Liver (tissue), 9 donors: ENCODE results near the gene PTPN4. TPM values are rescaled to one million over a fixed set of nuclear protein-coding genes. Genes with fewer than 3 reads are reported as not detected.

Source experiments
- DNase-seq: peaks from one replicate; pipeline ENCODE4 v3.0.0-alpha.2; 2017; ENCODE audit warnings: low spot score
- H3K27ac ChIP-seq, 2 donors: one replicate each; pipeline ENCODE4 v1.7.0; 2013; ENCODE audit warnings: inconsistent platforms in 2 of 2, low read length in 2 of 2, control low read depth in 1 of 2, low read depth in 1 of 2, mild to moderate bottlenecking in 1 of 2
- H3K27me3 ChIP-seq, 4 donors: one replicate each; pipeline versions ENCODE4 v1.6.1 to v1.7.0; 2013; ENCODE audit warnings: low read length in 3 of 4, inconsistent platforms in 1 of 4, mild to moderate bottlenecking in 1 of 4, moderate library complexity in 1 of 4; ENCODE audit not compliant: control insufficient read depth in 4 of 4, insufficient read depth in 4 of 4
- H3K36me3 ChIP-seq, 4 donors: one replicate each; pipeline versions ENCODE4 v1.6.1 to v1.7.0; 2013; ENCODE audit warnings: low read length in 3 of 4, mild to moderate bottlenecking in 3 of 4, low read depth in 1 of 4, moderate library complexity in 1 of 4; ENCODE audit not compliant: control insufficient read depth in 4 of 4, insufficient read depth in 3 of 4
- H3K4me1 ChIP-seq, 4 donors: one replicate each; pipeline versions ENCODE4 v1.6.1 to v1.7.0; 2013; ENCODE audit warnings: low read length in 3 of 4, mild to moderate bottlenecking in 3 of 4, moderate library complexity in 1 of 4; ENCODE audit not compliant: control insufficient read depth in 4 of 4, insufficient read depth in 4 of 4
- H3K4me3 ChIP-seq, 3 donors: one replicate each; pipeline versions ENCODE4 v1.6.1 to v1.7.0; 2013; ENCODE audit warnings: low read length in 3 of 3, control low read depth in 1 of 3, low read depth in 1 of 3, mild to moderate bottlenecking in 1 of 3
- H3K9ac ChIP-seq, 2 donors: one replicate each; pipeline ENCODE4 v1.7.0; 2013; ENCODE audit warnings: low read length in 2 of 2, mild to moderate bottlenecking in 2 of 2, moderate library complexity in 2 of 2, control low read depth in 1 of 2, low read depth in 1 of 2
- H3K9me3 ChIP-seq, 4 donors: one replicate each; pipeline versions ENCODE4 v1.6.1 to v1.7.0; 2013; ENCODE audit warnings: low read length in 3 of 4; ENCODE audit not compliant: control insufficient read depth in 4 of 4
- CTCF ChIP-seq: fragments of 150-350 bp; IDR thresholded peaks from 2 replicates; pipeline ENCODE4 v1.5.1; 2017; ENCODE audit warnings: improper control_type of control experiment, low read depth, low read length; ENCODE audit not compliant: missing input control
- EGR1 ChIP-seq, 2 donors: IDR thresholded peaks; 2 replicates each; pipeline ENCODE4 v1.6.1; 2016 to 2018; ENCODE audit warnings: antibody characterized with exemption in 2 of 2, low read depth in 2 of 2
- FOXA1 ChIP-seq: IDR thresholded peaks from 2 replicates; pipeline ENCODE4 v1.6.1; 2016; ENCODE audit warnings: antibody characterized with exemption
- FOXA2 ChIP-seq: IDR thresholded peaks from 2 replicates; pipeline ENCODE4 v1.6.1; 2016; ENCODE audit warnings: antibody characterized with exemption
- GABPA ChIP-seq, 2 donors: IDR thresholded peaks in 1 of 2; conservative IDR thresholded peaks in 1 of 2; 2 replicates each; pipeline ENCODE4 v1.6.1; 2016; ENCODE audit warnings: antibody characterized with exemption in 2 of 2, mild to moderate bottlenecking in 1 of 2, moderate library complexity in 1 of 2
- HNF4A ChIP-seq, 2 donors: conservative IDR thresholded peaks; 2 replicates each; pipeline ENCODE4 v1.6.1; 2016; ENCODE audit warnings: antibody characterized with exemption in 2 of 2, mild to moderate bottlenecking in 2 of 2
- HNF4G ChIP-seq: IDR thresholded peaks from 2 replicates; pipeline ENCODE4 v1.6.1; 2016; ENCODE audit warnings: antibody characterized with exemption
- JUND ChIP-seq, 2 donors: IDR thresholded peaks; 2 replicates each; pipeline ENCODE4 v1.6.1; 2016; ENCODE audit warnings: antibody characterized with exemption in 2 of 2
- MAX ChIP-seq: IDR thresholded peaks from 2 replicates; pipeline ENCODE4 v1.6.1; 2016; ENCODE audit warnings: antibody characterized with exemption
- NR2F2 ChIP-seq: IDR thresholded peaks from 2 replicates; pipeline ENCODE4 v1.6.1; 2016; ENCODE audit warnings: antibody characterized with exemption
- RAD21 ChIP-seq, 2 donors: IDR thresholded peaks; 2 replicates each; pipeline ENCODE4 v1.6.1; 2016; ENCODE audit warnings: antibody characterized with exemption in 2 of 2, mild to moderate bottlenecking in 2 of 2
- REST ChIP-seq: IDR thresholded peaks from 2 replicates; pipeline ENCODE4 v1.6.1; 2016; ENCODE audit warnings: antibody characterized with exemption, mild to moderate bottlenecking
- RXRA ChIP-seq, 2 donors: IDR thresholded peaks; 2 replicates each; pipeline ENCODE4 v1.6.1; 2017 to 2018; ENCODE audit warnings: antibody characterized with exemption in 2 of 2, mild to moderate bottlenecking in 1 of 2
- SP1 ChIP-seq: IDR thresholded peaks from 2 replicates; pipeline ENCODE4 v1.6.1; 2018; ENCODE audit warnings: antibody characterized with exemption, mild to moderate bottlenecking
- TAF1 ChIP-seq: conservative IDR thresholded peaks from 2 replicates; pipeline ENCODE4 v1.6.1; 2016; ENCODE audit warnings: antibody characterized with exemption, mild to moderate bottlenecking
- YY1 ChIP-seq: IDR thresholded peaks from 2 replicates; pipeline ENCODE4 v1.6.1; 2016; ENCODE audit warnings: antibody characterized with exemption, mild to moderate bottlenecking
- ZBTB33 ChIP-seq: IDR thresholded peaks from 2 replicates; pipeline ENCODE4 v1.6.1; 2016; ENCODE audit warnings: antibody characterized with exemption
- WGBS: extraction: QIAGEN DNeasy Blood & Tissue Kit; methylation state at CpG from one replicate; pipeline ENCODE4 v1.1.7; 2013; 5-methylcytosine and 5-hydroxymethylcytosine counted together
- polyA plus RNA-seq, 2 donors: library from polyadenylated mRNA; stranded (reverse) in 1 of 2; unstranded in 1 of 2; fragments of 200-250 nt in 1 of 2; fragments of >200 nt in 1 of 2; fragmentation: Nextera tagmentation in 1 of 2; extraction: Ambion mirVana in 1 of 2; gene quantifications; one replicate each; pipeline versions ENCODE4 v1.2.1 to v1.2.3, GENCODE V29; 2013 to 2015
- total RNA-seq, 2 donors: library from RNA; depleted of rRNA; stranded (reverse); fragments of >200 nt; gene quantifications; one replicate each; pipeline ENCODE4 v1.2.3, GENCODE V29; 2014
- TF ChIP-seq, protein P1 (sequence below): IDR thresholded peaks from 2 replicates; pipeline ENCODE4 v1.6.1; 2016; ENCODE audit warnings: antibody characterized with exemption
- donor health status: healthy.
- donor health status: healthy.
- donor health status: healthy.
- donor health status: healthy.
- donor health status: healthy.

Gene PTPN4
- total and polyA plus RNA-seq, 4 donors, result 4.2 to 34.6 (median 9.5) TPM

DNA sequence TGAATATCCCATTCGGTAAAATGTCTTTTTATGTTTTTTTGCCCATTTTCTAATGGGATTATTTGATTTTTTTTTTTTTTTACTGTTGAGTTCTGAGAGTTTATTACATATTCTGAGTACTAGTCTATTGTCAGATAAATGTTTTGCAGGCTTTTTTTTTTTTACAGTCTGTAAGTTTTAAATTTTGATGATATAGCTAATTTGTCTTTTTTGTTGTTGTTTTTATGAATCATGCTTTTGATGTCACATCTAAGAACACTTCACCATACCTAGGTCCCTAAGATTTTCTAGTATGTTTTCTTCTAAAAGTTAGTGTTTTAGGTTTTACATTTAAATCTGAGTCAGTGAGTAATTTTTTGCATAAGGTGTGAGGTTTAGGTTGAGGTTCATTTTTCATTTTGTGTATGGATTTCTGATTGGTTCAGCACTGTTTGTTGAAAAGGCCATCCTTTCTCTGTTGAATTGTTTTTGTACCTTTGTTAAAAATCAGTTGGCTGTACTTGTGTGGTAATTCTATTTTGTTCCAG is 40.7 kb downstream of the PTPN4 start:
- WGBS, result 99% methylated on average over 1 of the region's 1 CpG
- TF ChIP-seq GABPA (IDR thresholded peaks at IDR 0.05 in 1 of 2, conservative IDR thresholded peaks at IDR 0.05 in 1 of 2) (no peak), FOXA1 (no peak), REST (no peak), NR2F2 (no peak), SP1 (no peak), ZBTB33 (no peak), HNF4A (conservative IDR thresholded peaks at IDR 0.05) (no peak), YY1 (no peak), HNF4G (no peak), CTCF (no peak), TAF1 (no peak), MAX (no peak), RXRA (IDR thresholded peaks at IDR 0.05) (no peak), JUND (IDR thresholded peaks at IDR 0.05) (no peak), FOXA2 (no peak), RAD21 (IDR thresholded peaks at IDR 0.05) (no peak), EGR1 (IDR thresholded peaks at IDR 0.05; ENCODE audit: low read depth in 2 of 2) (no peak)
- TF ChIP-seq, protein P1, sequence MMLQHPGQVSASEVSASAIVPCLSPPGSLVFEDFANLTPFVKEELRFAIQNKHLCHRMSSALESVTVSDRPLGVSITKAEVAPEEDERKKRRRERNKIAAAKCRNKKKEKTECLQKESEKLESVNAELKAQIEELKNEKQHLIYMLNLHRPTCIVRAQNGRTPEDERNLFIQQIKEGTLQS, result no peak

More for the DNA sequence above, 40.7 kb downstream of the PTPN4 start:
- Histone ChIP-seq H3K4me3 (no peak overlapping the region), H3K27me3 (no peaks in the 10 kb centered on the region), H3K36me3 (no peaks in the 10 kb centered on the region), H3K9me3 (no peaks in the 10 kb centered on the region), H3K9ac (no peak overlapping the region), H3K27ac (no peak overlapping the region), H3K4me1 (no peaks in the 10 kb centered on the region)
- DNase-seq, result no peak
